HUES48 (cell line): Measurements from ENCODE around the gene WNT8A.
"Not testable (repeated sequence)": the region's sequence is repeated elsewhere in the genome, so short reads cannot be mapped to it uniquely, and the experiment has no call there.

ENCODE experiments used
- H3K27ac ChIP-seq: one replicate; pipeline ENCODE4 v1.7.0; 2013; ENCODE audit warnings: low read depth, low read length, inconsistent platforms
- H3K27me3 ChIP-seq: 2 replicates; pipeline ENCODE4 v1.6.1; 2013; ENCODE audit warnings: mild to moderate bottlenecking, low read length; ENCODE audit not compliant: control insufficient read depth, insufficient read depth
- H3K36me3 ChIP-seq: 2 replicates; pipeline ENCODE4 v1.6.1; 2013; ENCODE audit warnings: low read length; ENCODE audit not compliant: control insufficient read depth, insufficient read depth
- H3K4me1 ChIP-seq: 2 replicates; pipeline ENCODE4 v1.6.1; 2013; ENCODE audit warnings: mild to moderate bottlenecking, low read length; ENCODE audit not compliant: control insufficient read depth, insufficient read depth
- H3K4me3 ChIP-seq: 2 replicates; pipeline ENCODE4 v1.5.1; 2013; ENCODE audit warnings: mild to moderate bottlenecking, low read depth, low read length
- H3K9ac ChIP-seq: 2 replicates; pipeline ENCODE4 v1.6.1; 2013; ENCODE audit warnings: mild to moderate bottlenecking, low read depth, low read length, moderate library complexity
- H3K9me3 ChIP-seq: 2 replicates; pipeline ENCODE4 v1.6.1; 2013; ENCODE audit warnings: low read length; ENCODE audit not compliant: control insufficient read depth, insufficient read depth

The WNT8A gene, protein sequence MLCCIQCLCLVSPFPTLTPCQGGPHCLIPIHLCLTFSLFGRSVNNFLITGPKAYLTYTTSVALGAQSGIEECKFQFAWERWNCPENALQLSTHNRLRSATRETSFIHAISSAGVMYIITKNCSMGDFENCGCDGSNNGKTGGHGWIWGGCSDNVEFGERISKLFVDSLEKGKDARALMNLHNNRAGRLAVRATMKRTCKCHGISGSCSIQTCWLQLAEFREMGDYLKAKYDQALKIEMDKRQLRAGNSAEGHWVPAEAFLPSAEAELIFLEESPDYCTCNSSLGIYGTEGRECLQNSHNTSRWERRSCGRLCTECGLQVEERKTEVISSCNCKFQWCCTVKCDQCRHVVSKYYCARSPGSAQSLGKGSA

DNA sequence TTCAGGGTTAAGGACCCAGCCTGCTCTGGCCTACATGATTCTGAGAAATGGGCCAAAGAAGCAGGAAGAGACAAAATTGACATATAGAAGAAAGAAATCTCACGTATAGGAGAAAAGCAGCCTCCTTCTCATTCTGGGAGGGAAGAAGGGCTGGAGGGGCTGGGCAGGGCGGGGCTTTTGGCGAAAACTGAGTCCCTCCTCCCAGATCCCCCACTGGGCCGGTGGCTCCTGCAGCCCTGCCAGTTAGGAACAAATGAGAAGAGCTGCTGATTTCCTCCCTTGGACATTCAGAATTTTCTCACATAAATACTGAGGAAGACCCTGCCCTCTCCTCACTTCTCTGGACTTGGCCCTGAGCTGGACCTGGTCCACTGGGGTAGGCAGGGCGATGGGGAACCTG is at the start of gene WNT8A:
Gene WNT8A, plus strand, starts transcription at position 332 of the 400 bp plus-strand sequence. CDS start 95 bp downstream, outside the sequence.
- Histone ChIP-seq H3K27ac (no peak within 1 kb of the TSS), H3K27me3 (peaks cover 13% of the 10 kb centered on the region), H3K9me3 (no peaks in the 10 kb centered on the region), H3K36me3 (no peaks in the 10 kb centered on the region), H3K4me3 (no peak within 1 kb of the TSS), H3K4me1 (peaks cover 11% of the 10 kb centered on the region), H3K9ac (no peak within 1 kb of the TSS)

DNA sequence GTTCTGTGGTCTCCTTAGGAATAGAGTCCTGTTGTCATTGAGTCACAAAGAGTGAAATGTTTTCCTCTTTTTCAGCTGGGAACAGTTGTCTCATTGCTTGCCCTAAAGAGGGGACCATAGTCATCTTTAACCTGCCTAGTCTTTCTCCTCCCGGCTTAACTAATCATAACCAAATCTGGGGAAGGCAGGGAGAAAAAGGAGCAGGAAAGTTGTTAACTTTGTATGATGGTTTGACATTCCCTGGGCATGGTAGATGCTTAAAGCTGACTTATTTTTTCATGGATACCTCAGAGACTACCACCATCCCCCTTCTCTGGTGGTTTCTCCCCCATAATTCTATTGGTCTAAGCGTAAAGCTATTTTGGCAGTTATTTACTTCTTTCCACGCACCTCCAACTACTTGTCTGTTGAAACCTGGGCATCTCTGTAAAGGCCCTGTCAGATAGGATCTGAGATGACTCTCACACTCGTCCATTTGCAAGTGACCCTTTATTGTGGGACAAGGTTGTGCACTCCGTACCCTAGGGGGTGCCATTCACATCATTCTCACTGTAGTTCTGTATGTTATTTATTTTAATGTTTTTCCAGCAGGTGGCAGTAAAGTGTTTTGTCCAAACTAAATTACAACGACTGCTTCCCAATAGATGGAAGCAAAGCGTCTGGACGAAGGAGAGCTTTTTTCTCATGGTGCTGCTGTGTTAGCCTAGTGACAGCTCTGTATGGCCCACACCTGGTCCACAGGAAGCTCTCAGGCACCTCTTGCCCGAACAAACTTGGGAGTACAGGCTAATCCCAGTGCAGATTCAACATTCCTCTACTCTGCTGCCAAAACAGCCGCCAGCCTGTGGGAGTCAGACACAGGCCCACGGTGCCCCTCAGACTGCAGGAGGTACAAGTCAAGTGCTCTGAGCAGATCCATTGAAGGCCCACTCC is 48.0 kb upstream of the WNT8A start:
- Histone ChIP-seq H3K9me3 (no peaks in the 10 kb centered on the region), H3K4me1 (peaks cover 8% of the 10 kb centered on the region), H3K36me3 (peaks cover 2% of the 10 kb centered on the region; the same call in 1 of the 2 replicates), H3K27me3 (no peaks in the 10 kb centered on the region), H3K27ac (no peak overlapping the region), H3K4me3 (no peak overlapping the region), H3K9ac (no peak overlapping the region)

DNA sequence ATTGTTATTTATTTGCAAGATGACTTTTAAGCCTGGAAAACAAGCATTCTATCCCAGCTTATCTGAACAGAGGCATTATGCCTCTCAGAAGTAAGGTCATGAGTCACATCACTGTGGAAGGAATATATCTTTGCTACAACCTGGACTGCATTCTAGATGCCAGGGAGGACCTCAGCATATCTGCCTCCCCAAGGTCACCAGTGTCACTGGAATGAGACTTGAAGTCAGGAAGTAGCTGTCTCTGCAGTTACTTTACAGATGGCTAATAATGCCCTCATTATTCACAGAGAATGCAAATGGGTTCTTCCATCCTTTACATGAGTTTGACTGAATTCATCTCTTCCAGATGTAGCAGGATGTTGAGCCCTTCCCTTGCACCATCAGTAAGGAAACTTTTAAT is 46.6 kb upstream of the WNT8A start:
- Histone ChIP-seq H3K36me3 (no peaks in the 10 kb centered on the region), H3K4me1 (peaks cover 8% of the 10 kb centered on the region), H3K27ac (no peak overlapping the region), H3K27me3 (no peaks in the 10 kb centered on the region), H3K4me3 (no peak overlapping the region), H3K9ac (no peak overlapping the region), H3K9me3 (no peaks in the 10 kb centered on the region)

DNA sequence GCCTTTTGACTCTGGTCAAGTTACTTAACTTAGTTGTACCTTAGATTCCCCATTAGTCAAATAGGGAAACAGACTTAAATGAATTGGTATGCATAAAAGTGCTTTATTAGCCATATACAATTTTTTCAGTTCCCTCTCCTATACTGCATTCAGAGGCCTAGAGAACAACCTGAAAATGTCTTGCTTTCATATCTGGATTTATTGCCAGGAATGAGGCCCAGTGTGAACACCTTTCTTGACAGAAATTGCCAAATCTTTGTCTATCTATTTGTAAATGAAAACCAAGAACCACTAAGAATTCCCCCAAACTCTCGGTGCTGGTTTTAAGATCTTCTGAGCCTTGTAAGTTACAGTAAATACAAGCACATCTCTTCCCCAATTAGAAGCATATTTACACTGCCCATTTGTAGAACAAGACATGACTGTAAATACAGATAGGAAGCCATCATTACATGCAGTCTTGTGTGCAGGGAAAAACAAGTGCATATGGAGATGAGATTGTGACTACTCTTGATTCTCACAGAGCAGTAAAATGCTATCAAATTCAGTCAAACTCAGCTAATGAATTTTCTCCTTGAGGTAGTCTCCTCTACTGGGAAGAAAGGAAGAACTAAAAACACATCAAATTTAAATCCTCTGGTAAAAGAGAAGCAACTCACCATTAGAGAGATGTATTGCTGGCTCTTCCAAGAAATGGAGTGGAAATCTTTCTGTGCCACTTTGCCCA is 45.8 kb upstream of the WNT8A start:
- Histone ChIP-seq H3K9me3 (no peaks in the 10 kb centered on the region), H3K4me1 (peaks cover 8% of the 10 kb centered on the region), H3K36me3 (no peaks in the 10 kb centered on the region), H3K27ac (no peak overlapping the region), H3K9ac (no peak overlapping the region), H3K4me3 (no peak overlapping the region), H3K27me3 (no peaks in the 10 kb centered on the region)

DNA sequence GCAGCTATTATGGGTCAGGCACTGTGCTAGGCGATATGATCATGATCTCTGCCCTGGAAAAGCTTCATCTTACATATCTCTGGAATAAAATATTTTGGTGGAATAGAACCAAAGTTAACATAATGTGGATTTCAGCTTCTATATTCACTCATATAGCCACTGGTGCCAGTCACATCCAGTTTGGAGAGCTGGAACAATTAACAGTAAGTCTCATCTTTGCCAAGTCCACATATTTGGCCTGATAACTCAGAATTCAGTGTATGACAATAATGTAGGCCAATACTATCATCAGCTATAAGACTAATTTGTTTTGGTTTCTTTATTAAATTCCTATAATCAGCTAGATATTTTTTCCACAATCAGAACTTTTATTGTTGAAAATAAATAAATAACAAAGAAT is 45.0 kb upstream of the WNT8A start:
- Histone ChIP-seq H3K27me3 (no peaks in the 10 kb centered on the region), H3K4me3 (no peak overlapping the region), H3K9me3 (no peaks in the 10 kb centered on the region), H3K36me3 (no peaks in the 10 kb centered on the region), H3K9ac (no peak overlapping the region), H3K4me1 (peaks cover 5% of the 10 kb centered on the region), H3K27ac (no peak overlapping the region)

DNA sequence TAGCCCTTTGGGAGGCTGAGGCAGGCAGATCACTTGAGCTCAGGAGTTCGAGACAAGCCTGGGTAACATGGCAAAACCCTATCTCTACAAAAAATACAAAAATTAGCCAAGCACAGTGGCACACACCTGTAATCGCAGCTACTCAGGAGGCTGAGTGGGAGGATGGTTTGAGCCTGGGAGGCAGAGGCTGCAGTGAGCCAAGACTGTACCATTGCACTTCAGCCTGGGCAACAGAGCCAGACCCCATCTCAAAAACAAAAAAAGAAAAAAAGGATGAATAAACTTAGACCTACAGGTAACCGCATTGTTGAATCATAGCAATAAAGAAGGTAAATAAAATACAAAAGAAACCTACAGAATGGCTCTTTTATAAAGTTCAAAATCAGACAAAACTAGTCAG is 38.5 kb upstream of the WNT8A start:
- H3K9me3 ChIP-seq, H3K9ac ChIP-seq, H3K27me3 ChIP-seq, H3K4me1 ChIP-seq, H3K36me3 ChIP-seq, H3K4me3 ChIP-seq, H3K27ac ChIP-seq: not testable (repeated sequence)

DNA sequence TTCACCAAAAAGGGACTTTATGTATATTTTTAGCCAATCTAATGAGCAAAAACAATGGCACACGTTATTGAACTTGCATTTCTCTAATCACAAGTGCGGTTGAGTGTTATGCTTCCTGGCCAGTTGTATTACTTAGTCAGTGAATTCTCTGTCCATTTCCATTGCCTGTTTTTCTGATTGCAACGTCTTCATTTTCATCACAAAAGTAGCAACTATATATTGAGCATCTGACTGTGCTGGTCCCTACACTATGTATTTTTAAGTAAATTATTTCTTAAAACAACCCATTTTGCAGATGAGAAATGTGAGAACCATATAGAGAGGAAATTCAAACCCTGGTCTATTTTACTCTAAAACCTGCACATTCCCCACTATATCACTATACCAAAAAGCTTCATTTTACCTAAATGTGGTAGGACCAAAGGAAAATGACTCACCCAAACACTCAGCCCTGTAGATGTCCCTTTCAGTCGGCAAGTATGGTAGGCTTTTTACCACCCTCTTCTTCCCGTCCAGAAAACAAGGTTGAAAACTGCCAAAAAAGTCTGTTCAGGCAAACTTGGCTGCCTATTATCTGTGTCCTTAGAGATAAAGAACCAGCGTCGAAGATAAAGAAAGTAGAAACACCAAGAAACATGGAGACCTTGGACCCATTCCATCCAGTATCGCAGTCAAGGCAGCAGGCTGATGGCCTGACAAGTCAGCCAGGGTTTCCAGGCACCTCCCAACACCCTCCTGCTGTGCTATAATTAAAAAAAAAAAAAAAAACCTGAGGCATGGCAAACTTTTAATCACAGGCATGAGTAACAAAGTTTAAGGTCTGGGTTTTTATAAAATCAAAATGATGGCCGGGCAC is 32.2 kb upstream of the WNT8A start:
- Histone ChIP-seq H3K9me3 (no peaks in the 10 kb centered on the region), H3K4me3 (no peak overlapping the region), H3K27me3 (no peaks in the 10 kb centered on the region), H3K4me1 (no peaks in the 10 kb centered on the region), H3K9ac (no peak overlapping the region), H3K27ac (no peak overlapping the region), H3K36me3 (no peaks in the 10 kb centered on the region)

DNA sequence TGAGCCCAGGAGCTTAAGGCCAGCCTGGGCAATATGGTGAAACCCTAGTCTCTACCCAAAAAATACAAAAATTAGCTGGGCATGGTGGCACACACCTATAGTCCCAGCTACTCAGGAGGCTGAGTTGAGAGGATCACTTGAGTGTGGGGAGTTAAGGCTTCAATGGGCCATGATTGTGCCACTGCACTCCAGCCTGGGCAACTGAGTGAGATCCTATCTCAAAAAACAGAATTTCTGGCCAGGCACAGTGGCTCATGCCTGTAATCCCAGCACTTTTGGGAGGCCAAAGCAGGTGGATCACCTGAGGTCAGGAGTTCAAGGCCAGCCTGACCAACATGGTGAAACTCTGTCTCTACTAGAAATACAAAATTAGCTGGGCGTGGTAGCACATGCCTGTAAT is 31.1 kb upstream of the WNT8A start:
- H3K9me3 ChIP-seq, H3K4me3 ChIP-seq, H3K9ac ChIP-seq, H3K27me3 ChIP-seq, H3K4me1 ChIP-seq, H3K27ac ChIP-seq, H3K36me3 ChIP-seq: not testable (repeated sequence)

DNA sequence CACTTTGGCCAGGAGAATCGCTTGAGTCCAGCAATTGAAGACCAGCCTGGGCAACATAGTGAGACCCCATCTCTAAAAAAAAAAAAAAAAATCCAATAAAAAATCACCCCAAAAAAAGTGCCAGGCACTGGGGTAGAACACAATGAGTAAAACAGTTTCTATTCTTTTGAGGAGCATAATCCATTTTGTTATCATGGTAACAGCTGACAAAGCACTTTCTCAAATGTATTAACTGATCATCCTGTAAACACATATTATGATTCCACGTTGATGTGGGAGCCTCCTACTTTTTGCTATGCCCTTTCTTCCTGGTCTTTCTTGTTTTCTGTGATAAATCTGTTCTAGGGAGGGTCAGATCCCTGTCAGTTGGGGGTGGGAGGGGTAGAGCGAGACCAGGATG is 30.3 kb upstream of the WNT8A start:
- Histone ChIP-seq H3K4me1 (no peaks in the 10 kb centered on the region), H3K36me3 (no peaks in the 10 kb centered on the region), H3K27ac (no peak overlapping the region), H3K9me3 (no peaks in the 10 kb centered on the region), H3K27me3 (no peaks in the 10 kb centered on the region), H3K4me3 (no peak overlapping the region), H3K9ac (no peak overlapping the region)

DNA sequence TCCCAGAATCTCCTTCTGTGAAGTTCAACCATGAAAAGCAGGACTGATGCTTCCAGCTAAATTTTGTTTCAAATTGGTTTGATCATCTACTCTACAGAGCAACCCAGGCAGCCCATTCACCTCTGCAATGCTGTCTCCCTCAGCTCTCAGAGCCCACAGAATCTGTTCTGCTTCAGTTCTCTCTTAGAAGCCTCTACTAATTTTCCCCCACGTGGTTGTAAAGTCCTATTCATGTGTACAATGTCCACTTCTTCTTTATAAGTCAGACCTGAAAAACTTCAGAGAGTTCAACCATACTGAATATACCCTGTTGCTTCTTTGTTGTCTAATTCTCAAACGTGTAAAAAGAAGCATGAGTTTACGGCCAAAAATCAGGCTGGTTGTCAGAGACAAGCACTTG is 29.6 kb upstream of the WNT8A start:
- Histone ChIP-seq H3K9me3 (no peaks in the 10 kb centered on the region), H3K9ac (no peak overlapping the region), H3K4me1 (no peaks in the 10 kb centered on the region), H3K4me3 (no peak overlapping the region), H3K27me3 (no peaks in the 10 kb centered on the region), H3K27ac (no peak overlapping the region), H3K36me3 (no peaks in the 10 kb centered on the region)
